Kidney epithelial cell (primary cell): ENCODE data around the gene MCCC1. TPM values are rescaled to one million over a fixed set of nuclear protein-coding genes. Genes with fewer than 3 reads are reported as not detected.

Experiments
- DNase-seq: peaks from one replicate; pipeline ENCODE4 v3.0.0-alpha.2; 2010; ENCODE audit warnings: low read depth
- H3K27me3 ChIP-seq: 2 replicates; pipeline ENCODE4 v1.6.0; 2011; ENCODE audit warnings: low read length; ENCODE audit not compliant: control insufficient read depth, insufficient read depth
- H3K36me3 ChIP-seq: 2 replicates; pipeline ENCODE4 v1.5.1; 2011; ENCODE audit warnings: low read length; ENCODE audit not compliant: control insufficient read depth, insufficient read depth
- H3K4me3 ChIP-seq: 2 replicates; pipeline ENCODE4 v1.5.1; 2011; ENCODE audit warnings: low read depth, mild to moderate bottlenecking, control low read depth, low read length
- total RNA-seq: library from RNA; depleted of rRNA; stranded (reverse); fragments of >200 nt; gene quantifications from 2 replicates; pipeline ENCODE4 v1.2.3, GENCODE V29; 2015
- TF ChIP-seq, protein P1 (sequence below): IDR thresholded peaks from 2 replicates; pipeline ENCODE4 v1.5.1; 2011; ENCODE audit warnings: mild to moderate bottlenecking, moderate library complexity, low read length, control low read depth, inconsistent platforms; ENCODE audit not compliant: insufficient read depth, poor library complexity, severe bottlenecking

Gene MCCC1
- total RNA-seq, 1 donor from 2014 or later, result 15.9 TPM

DNA sequence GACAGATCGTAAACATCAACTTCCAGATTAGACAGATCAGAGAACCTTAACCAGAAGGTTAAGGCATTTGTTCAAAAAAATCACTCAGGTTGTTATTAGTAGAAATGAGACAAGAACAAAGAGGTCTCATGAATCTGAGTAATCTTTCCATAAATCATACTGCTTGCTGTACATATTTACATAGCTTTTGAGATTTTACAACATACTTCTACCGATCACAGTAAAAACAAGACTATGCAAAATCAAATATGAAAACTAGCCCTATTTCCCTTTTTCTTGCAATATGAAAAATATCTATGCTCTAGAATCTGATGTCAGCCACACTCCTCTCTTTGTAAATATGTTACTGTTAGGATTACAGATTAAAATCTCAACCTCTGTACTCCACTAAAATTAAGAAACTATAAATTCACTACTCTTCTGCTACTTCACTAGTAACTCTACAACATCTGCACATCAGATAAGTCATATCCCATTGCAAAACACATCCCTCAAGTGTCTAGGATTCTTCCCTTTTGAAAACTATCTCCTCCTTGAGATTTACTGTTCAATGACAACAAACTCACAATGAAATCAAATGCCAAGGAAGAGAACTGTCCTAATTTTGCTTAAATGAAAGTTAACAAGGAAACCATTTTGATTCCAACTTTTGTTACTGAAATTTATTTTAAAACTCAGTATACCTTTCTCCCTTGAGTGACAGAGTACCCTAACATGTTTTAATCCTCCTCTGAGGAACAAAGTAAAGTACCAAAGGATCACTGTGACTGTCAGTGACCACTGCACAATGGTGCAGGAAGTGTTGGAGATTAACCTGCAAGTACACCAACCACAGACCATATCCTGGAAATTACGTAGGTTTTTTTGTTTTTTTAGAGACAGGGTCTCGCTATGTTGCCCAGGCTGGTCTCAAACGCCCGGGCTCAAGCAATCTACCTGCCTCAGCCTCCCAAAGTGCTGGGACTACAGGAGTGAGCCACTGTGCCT, 131.8 kb downstream of the MCCC1 start:
- TF ChIP-seq, protein P1, sequence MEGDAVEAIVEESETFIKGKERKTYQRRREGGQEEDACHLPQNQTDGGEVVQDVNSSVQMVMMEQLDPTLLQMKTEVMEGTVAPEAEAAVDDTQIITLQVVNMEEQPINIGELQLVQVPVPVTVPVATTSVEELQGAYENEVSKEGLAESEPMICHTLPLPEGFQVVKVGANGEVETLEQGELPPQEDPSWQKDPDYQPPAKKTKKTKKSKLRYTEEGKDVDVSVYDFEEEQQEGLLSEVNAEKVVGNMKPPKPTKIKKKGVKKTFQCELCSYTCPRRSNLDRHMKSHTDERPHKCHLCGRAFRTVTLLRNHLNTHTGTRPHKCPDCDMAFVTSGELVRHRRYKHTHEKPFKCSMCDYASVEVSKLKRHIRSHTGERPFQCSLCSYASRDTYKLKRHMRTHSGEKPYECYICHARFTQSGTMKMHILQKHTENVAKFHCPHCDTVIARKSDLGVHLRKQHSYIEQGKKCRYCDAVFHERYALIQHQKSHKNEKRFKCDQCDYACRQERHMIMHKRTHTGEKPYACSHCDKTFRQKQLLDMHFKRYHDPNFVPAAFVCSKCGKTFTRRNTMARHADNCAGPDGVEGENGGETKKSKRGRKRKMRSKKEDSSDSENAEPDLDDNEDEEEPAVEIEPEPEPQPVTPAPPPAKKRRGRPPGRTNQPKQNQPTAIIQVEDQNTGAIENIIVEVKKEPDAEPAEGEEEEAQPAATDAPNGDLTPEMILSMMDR, result no peak
- no peak for DNase-seq
- Histone ChIP-seq H3K36me3 (no peaks in the 10 kb centered on the region), H3K4me3 (no peak overlapping the region), H3K27me3 (no peaks in the 10 kb centered on the region)

DNA sequence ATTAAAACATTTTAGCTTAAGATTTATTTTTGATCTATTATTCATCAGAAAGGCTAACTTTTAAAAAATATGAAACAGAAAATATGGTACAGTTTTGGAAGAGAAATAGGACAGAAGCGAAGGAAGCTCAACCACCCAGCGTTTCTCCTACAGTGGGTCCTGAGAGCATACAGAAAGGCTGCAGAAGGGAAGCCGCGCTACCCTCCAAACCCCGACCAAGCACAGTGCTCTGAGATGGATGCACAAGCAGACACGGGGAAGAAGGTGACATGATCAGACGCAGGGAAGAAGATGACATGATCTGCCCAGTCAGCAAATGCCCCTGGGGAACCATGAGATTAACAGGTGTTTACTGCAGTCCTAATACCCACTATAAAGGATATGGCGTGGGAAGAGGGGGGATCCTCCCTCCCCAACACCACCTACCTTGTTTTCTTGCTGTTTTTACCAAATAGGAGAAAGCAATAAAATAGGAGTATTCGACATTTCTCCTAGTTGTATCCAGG, 133.4 kb downstream of the MCCC1 start:
- Histone ChIP-seq H3K4me3 (no peak overlapping the region), H3K27me3 (no peaks in the 10 kb centered on the region), H3K36me3 (no peaks in the 10 kb centered on the region)
- no peak for DNase-seq
- TF ChIP-seq, protein P1, result no peak

Other genes with a start within 250 kb of the MCCC1 start
- 21.9 and 26.2 TPM in 2 replicates for gene DCUN1D1, start 119.0 kb downstream of the MCCC1 start, total RNA-seq
- gene LAMP3, start 63.2 kb upstream of the MCCC1 start, total RNA-seq, result 29.3 and 31.6 TPM in 2 replicates
- gene B3GNT5, start 153.8 kb upstream of the MCCC1 start, total RNA-seq, result 21.1 and 27.6 TPM in 2 replicates